Panc1 (cell line): Measurements from ENCODE around the gene TOP1. TPM values are rescaled to one million over a fixed set of nuclear protein-coding genes. Genes with fewer than 3 reads are reported as not detected.

Source experiments
- microRNA-seq: library from miRNA; unstranded; fragments of <30 nt; microRNA quantifications from one replicate; pipeline ENCODE4 v1.1.0, GENCODE V29; 2020; ENCODE audit not compliant: unreplicated experiment
- total RNA-seq: library from RNA; stranded (reverse); gene quantifications from one replicate; pipeline ENCODE4 v1.2.1, GENCODE V29; 2021; ENCODE audit not compliant: unreplicated experiment

The TOP1 gene
- total RNA-seq, 1 experiment from 2014 or later = 65.2 TPM

Small RNA genes within 50 kb of the gene (microRNA-seq; reads per million reads assigned to microRNA genes)
- gene MIR6871 = not detected

Other genes with a start within 250 kb of the TOP1 start
- 159 TPM for gene PLCG1, start 108.7 kb downstream of the TOP1 start, total RNA-seq